Measurements from ENCODE around the gene KLHL26. TPM values are rescaled to one million over a fixed set of nuclear protein-coding genes. Genes with fewer than 3 reads are reported as not detected.
A peak's percentile ranks its signal among the peaks of the same experiment; 100 is the strongest.
"Not testable (repeated sequence)": the region's sequence is repeated elsewhere in the genome, so short reads cannot be mapped to it uniquely, and the experiment has no call there.

The KLHL26 gene
- total and polyA plus RNA-seq, 9 donors, result 1.6 to 24.0 (median 10.6) TPM

DNA sequence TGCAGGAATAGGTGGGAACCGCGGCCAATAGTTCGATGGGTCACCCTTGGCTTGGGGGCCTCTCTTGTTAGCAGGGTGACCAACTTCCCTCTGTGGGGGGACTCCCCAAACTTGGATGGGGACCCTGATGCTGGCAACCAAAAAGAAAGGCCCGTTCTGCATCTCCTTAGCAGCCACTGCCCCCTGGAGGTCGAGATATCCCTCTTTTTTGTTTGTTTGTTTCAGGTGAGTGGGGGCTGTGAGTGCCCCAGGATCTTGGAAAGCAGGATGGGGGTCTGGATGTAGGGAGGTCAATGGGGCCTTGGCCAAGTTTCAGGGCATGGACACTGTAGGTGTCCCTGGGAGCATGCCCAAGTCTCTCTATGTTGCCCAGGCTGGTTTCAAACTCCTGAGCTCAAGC, 39.0 kb downstream of the KLHL26 start:
- TF ChIP-seq, protein P1, sequence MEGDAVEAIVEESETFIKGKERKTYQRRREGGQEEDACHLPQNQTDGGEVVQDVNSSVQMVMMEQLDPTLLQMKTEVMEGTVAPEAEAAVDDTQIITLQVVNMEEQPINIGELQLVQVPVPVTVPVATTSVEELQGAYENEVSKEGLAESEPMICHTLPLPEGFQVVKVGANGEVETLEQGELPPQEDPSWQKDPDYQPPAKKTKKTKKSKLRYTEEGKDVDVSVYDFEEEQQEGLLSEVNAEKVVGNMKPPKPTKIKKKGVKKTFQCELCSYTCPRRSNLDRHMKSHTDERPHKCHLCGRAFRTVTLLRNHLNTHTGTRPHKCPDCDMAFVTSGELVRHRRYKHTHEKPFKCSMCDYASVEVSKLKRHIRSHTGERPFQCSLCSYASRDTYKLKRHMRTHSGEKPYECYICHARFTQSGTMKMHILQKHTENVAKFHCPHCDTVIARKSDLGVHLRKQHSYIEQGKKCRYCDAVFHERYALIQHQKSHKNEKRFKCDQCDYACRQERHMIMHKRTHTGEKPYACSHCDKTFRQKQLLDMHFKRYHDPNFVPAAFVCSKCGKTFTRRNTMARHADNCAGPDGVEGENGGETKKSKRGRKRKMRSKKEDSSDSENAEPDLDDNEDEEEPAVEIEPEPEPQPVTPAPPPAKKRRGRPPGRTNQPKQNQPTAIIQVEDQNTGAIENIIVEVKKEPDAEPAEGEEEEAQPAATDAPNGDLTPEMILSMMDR (IDR thresholded peaks at IDR 0.05), result no peak
- TF ChIP-seq EP300 (IDR thresholded peaks at IDR 0.05), result no peak
- no peak for TF ChIP-seq POLR2A (IDR thresholded peaks at IDR 0.05)
- 53 to 61% (median 54%) methylated on average over 5 of the region's 5 CpGs for WGBS, 3 donors
- Histone ChIP-seq H3K9me3 (no peaks in the 10 kb centered on the region), H3K36me3 (no peaks in the 10 kb centered on the region), H3K4me1 (ENCODE audit: insufficient read depth) (peaks cover 5% of the 10 kb centered on the region), H3K4me3 (no peak overlapping the region), H3K27ac (no peak overlapping the region), H3K27me3 (no peaks in the 10 kb centered on the region)
- no peak for DNase-seq
- intact Hi-C loops (cut with DNase I), result loop anchor here in 1 of 4 donors (10.0 kb wide), 1 partner anchor 81 kb away; no protein-coding TSS in a partner anchor

DNA sequence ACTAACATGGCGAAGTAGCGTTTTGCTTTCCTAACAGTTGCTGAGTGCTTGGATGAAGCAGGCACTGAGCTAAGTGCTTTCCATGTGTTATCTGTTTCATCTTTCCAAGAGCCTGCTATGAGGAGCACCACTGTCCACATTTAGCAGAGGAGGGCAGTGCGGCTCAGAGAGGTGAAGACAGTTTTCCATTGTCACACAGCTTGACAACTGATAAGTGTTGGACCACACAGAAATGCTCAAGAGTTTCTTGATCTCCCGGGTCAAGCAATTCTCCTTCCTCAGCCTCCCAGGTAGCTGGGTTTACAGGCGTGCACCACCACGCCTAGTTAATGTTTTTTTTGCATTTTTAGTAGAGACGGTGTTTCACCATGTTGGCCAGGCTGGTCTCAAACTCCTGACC, 39.9 kb downstream of the KLHL26 start:
- TF ChIP-seq, protein P1 (IDR thresholded peaks at IDR 0.05), result no peak
- no peak for TF ChIP-seq EP300 (IDR thresholded peaks at IDR 0.05)
- no peak for TF ChIP-seq POLR2A (IDR thresholded peaks at IDR 0.05)
- H3K27me3 ChIP-seq, result no peaks in the 10 kb centered on the region
- H3K27ac ChIP-seq, result no peak overlapping the region
- no peak for DNase-seq
- H3K4me1 ChIP-seq (ENCODE audit: insufficient read depth), result peaks cover 5% of the 10 kb centered on the region
- intact Hi-C loops (cut with DNase I), result loop anchor here in 1 of 4 donors (10.0 kb wide), 1 partner anchor 82 kb away; no protein-coding TSS in a partner anchor
- no peaks in the 10 kb centered on the region for H3K9me3 ChIP-seq
- H3K4me3 ChIP-seq, result no peak overlapping the region
- H3K36me3 ChIP-seq, result no peaks in the 10 kb centered on the region
- 77 to 80% (median 77%) methylated on average over 7 of the region's 7 CpGs for WGBS, 3 donors

DNA sequence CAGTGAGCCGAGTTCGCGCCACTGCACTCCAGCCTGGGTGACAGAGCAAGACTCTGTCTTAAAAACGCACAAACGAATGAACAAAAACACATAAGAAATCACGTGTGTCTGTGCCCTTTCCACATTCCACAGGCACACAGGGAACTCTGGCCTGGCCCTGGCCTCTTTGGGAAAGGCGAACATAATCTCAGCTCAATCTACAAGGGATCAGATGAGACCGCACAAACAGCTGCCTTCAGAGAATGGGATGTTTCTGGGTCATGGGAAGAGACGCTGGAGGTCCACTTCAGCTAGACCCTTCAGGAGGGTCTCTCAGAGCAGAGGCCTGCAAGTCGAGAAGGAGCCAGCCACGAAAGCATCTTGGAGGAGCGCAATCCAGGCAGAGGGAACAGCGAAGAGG, 40.3 kb downstream of the KLHL26 start:
- intact Hi-C loops (cut with DNase I), result loop anchor here in 1 of 4 donors (10.0 kb wide), 1 partner anchor 82 kb away; no protein-coding TSS in a partner anchor
- H3K4me1 ChIP-seq (ENCODE audit: insufficient read depth), result peaks cover 5% of the 10 kb centered on the region
- H3K4me3 ChIP-seq, result no peak overlapping the region
- DNase-seq, result no peak
- 74 to 80% (median 78%) methylated on average over 13 of the region's 13 CpGs for WGBS, 3 donors
- no peaks in the 10 kb centered on the region for H3K9me3 ChIP-seq
- no peak overlapping the region for H3K27ac ChIP-seq
- H3K36me3 ChIP-seq, result no peaks in the 10 kb centered on the region
- no peaks in the 10 kb centered on the region for H3K27me3 ChIP-seq
- no peak for TF ChIP-seq POLR2A (IDR thresholded peaks at IDR 0.05)

DNA sequence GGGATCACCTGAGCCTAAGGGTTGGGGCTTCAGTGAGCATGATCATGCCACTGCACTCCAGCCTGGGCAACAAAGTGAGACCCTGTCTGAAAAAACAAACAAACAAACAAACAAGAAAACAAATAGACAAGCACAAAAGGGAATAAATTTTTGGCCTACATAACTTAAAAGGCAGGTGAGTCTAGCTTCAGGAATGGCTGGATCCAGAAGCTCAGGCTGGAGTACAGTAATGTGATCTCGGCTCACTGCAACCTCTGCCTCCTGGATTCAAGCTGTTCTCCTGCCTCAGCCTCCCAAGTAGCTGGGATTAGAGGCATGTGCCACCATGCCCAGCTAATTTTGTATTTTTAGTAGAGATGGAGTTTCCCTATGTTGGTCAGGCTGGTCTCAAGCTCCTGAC, 43.3 kb downstream of the KLHL26 start:
- not testable (repeated sequence) for H3K4me1 ChIP-seq (ENCODE audit: insufficient read depth); H3K36me3 ChIP-seq; H3K27me3 ChIP-seq; H3K4me3 ChIP-seq; H3K9me3 ChIP-seq; DNase-seq; H3K27ac ChIP-seq
- WGBS, 3 donors, result 89 to 96% (median 90%) methylated on average over 1 of the region's 1 CpG
- intact Hi-C loops (cut with DNase I), result loop anchor here in 1 of 4 donors (5.0 kb wide), 1 partner anchor 83 kb away; no protein-coding TSS in a partner anchor

GRCh38 chr19:18682807-18683108, 45.9 kb downstream of the KLHL26 start:
- H3K4me3 ChIP-seq, result peak overlapping the region; percentile 52
- H3K36me3 ChIP-seq, result no peaks in the 10 kb centered on the region
- H3K27ac ChIP-seq, result no peak overlapping the region
- H3K9me3 ChIP-seq, result no peaks in the 10 kb centered on the region
- TF ChIP-seq, protein P1 (IDR thresholded peaks at IDR 0.05), result no peak
- no peak for TF ChIP-seq EP300 (IDR thresholded peaks at IDR 0.05)
- no peak for TF ChIP-seq POLR2A (IDR thresholded peaks at IDR 0.05)
- H3K27me3 ChIP-seq, result no peaks in the 10 kb centered on the region
- DNase-seq, result no peak
- H3K4me1 ChIP-seq (ENCODE audit: insufficient read depth), result peaks cover 6% of the 10 kb centered on the region
- intact Hi-C loops (cut with DNase I), result loop anchor here in 1 of 4 donors (5.0 kb wide), 1 partner anchor 85 kb away; no protein-coding TSS in a partner anchor
- WGBS, 3 donors, result 17 to 29% (median 24%) methylated on average over 8 of the region's 8 CpGs
